DMS 273 (cell line): Measurements from ENCODE around the gene GARNL3.

ENCODE experiments used
- DNase-seq: peaks from one replicate; lab custom pipeline; 2025; ENCODE audit not compliant: unreplicated experiment; lab: John Stamatoyannopoulos, UW

The GARNL3 gene

DNA sequence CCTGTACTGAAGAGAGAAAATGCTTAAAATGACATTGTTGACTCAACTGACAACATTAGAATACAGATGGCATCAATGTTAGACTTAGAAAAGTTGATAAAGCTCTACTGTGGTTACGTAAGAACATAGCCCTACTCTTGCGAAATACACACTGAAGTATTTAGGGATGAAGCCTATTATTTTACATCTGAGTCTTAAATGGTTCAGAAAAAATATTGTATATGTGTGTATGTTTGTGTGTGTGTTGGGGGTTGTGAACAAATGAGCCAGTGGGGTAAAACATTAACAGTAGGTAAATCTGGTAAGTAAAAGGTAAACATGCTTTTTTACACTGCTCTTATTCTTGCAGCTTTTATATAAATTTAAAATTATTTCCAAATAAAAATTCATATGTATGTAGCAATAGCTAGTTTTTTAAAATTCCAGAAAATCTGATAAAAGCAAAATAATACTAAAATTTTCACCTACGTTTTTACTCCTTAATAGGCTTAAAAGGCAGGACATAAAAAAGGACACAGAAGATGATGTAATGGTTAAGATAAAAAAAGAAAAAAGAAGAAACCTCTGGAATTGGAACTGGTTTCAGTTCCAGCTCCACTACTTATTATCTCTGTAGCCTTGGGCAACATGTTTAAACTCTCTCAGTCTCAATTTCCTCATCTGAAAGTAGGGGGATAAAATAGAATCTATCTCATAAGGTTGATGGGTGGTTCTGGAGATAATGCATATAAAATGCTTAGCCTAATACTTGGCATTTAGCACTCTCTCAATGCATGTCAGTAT is 44.3 kb downstream of the GARNL3 start:
- DNase-seq, result no peak

DNA sequence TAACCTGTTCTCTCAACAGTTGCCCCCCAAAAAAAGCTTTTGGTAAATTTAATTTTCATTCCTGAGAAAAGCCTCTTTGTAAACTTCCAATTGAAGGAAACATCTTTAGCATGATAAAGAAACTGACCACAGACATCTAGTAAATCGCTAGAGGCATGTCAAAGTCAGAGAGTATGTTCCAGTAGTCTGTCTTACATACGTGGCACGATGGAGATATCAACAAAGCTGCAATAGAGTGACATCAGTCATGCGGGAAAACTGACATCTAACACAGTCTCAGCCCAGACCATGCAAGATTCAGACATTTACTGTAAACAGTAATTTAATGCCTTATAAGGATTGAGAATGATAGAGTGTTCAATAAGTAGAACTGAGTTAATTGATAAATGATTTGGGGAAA is 45.1 kb downstream of the GARNL3 start:
- no peak for DNase-seq

DNA sequence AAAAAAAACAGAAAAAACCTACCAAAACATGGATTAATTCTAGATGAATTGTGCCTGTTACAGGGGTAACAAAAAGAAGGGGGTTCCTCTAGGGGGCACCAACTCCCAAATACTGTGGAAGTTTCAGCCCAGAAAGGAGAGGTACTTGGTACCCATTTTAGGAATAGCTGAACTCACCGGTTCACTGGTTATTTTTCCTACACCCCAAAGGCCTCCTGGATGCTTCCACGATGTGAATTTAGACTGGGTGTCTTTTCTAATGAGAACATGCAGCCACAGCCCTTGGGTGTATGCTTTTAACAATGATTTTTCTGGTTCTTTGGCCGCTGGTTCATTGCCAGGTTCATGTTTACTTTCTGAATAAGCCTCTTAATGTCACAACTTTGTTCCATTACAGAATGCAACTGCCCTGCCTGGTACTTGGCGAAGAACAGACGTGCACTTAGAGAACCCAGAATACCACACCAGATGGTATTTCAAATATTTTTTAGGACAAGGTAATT is 46.7 kb downstream of the GARNL3 start:
- peak; percentile 66 for DNase-seq

DNA sequence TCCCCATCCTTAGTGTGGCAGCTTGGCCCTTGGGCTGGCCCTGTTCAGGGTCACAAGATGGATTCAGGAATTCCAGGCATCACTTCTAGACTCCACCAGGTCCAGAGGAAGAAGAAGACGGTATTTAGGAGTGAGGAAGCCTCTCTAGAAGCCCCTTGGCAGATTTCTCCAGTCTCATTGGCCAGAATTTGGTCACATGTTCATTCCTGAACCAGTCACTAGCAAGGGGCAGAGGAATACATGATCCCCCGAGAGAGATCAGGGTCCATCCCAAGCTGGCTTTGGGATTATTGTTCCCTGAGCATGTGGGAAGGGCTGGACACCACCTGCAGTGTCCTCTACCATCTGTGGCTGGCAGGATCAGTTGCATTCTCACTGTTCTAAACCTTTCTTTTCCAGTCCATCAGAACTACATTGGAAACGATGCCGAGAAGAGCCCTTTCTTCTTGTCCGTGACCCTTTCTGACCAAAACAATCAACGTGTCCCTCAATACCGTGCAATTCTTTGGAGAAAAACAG is 48.5 kb downstream of the GARNL3 start:
- no peak for DNase-seq

DNA sequence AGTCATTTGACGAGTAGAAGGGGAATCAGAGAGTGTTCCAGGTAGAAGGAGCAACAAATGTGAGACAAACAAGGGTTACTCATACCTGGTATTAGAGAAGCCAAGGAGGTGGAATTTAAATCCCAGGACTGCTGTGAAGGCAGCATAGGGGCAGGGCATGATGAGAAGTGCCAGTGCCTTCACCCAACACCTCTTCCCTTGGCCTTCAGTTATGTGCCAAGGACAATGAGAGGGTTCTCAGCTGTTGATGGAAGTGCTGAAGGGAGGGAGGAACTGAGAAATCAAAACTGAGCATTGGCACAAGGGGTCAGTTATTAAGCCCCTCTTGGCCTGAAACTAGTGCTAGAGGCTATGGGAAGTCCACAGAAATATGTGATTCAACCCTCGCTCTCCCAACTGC is 50.3 kb downstream of the GARNL3 start:
- no peak for DNase-seq

DNA sequence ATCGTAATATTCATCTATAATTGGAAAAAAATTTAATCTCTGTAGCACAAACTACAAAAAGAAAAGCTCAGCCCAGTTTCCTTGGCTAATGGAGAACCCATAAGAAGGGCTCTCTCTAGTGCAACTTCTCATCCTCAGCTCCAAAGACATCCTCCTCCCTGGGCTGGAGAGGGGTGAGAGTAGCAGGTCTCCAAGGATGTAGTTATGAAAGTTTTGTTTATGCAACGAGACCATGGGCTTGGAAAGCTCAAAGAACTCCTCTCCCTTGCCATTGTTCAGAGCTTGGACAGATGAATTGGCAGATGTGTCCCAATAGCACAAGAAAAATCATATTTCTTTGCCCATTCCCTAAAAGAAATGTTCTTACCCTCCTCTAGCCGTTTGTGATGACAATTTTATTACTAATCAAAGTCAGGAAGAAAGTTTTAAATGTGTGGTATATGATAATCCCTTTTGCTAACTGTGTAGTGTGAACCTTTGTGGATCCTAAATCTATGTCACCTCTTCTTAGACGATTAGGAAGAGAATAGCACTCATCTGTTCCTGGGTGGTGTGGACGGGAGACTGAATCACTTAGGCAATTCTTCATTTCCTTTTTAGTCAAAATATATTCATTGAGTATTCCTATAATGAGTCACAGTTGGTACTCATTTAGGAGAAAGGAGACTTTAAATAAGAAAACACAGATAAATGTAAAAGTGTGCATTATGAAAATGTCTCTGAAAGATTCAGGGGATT is 52.2 kb downstream of the GARNL3 start:
- DNase-seq, result no peak

DNA sequence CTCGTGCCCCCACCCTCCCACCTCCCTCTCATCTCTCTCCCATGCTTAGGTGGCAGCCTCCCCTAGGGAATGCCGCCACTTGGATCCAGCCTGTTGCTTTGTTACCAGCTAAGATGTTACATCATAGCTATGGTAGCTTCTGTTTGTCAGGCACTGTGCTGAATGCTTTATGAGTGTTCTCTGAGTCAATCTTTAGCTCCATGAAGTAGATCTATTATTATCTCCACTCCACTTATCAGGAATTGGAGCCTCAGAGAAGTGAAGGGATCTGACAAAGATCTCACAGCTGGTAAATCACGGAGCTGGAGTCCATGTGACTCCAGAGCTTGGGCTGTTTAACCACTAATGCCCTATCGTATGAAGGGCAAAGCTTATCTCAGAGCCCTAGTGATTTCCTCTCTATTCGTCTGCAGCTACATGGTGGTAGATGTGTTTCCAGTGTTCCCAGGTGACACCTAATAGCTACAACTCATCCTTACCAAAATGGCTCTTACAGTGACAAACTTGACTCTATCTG is 54.1 kb downstream of the GARNL3 start:
- no peak for DNase-seq

DNA sequence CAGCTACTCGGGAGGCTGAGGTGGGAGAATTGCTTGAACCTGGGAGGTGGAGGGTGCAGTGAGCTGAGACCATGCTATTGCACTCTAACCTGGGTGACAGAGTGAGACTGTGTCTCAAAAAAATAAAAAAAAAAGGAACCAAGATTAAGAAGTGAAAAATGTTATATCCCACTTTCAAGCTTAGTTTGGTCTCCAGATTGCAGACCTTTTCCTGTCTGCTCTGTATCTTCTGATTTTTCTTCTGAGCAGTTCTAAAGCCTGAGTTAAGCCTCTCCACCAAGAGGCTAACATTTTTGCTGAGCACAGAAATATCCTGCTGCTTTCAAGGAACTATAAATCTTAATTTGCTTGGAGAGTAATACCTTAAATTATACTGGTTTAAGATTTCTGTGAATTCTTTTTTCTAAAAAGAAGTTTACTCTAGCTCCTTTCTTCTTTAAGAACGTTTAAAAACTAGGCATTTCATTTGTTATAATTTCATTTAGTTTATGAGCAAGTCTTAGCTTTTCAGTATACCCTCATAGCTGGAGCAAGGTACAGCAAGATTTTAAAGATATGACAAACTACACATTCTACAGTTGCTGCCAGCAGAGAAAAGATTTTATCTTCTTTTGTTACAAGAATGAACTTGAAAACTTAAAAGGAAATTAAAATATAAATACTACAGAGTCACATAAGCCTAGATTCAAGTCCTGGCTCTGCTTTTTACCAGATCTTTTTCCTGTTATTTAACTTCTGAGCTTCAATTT is 55.0 kb downstream of the GARNL3 start:
- DNase-seq, result no peak

DNA sequence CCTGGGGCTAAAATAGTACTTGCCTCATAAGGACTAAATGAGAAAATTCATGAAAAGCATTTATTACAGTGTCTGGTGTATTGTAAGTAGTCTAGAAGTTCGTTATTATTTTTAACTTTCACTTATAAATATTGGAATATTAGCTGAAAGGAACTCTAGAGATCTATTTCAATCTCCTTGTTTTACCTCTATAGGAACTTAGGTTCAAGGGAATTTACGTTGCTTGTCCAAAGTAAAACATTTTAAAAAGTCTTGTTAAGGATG is 55.5 kb downstream of the GARNL3 start:
- DNase-seq, result no peak

DNA sequence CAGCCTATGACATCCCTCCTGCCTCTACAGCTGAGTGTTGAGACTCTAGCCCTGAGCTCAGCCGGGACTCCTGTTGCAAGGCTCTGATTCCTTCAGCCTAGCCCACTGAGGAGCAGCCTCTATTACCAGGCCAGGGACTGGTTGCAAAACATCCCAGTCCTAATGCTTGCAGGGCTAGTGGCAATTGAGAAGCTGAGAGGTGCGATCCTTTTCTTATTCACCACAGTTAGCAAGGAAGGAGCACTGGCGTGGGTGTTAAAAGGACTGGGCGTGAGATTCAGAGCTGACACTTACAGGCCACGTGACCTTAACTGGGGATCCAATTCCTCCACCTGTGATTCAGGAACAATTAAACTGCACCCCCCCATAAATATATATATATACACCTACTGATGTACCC is 58.8 kb downstream of the GARNL3 start:
- DNase-seq, result no peak

DNA sequence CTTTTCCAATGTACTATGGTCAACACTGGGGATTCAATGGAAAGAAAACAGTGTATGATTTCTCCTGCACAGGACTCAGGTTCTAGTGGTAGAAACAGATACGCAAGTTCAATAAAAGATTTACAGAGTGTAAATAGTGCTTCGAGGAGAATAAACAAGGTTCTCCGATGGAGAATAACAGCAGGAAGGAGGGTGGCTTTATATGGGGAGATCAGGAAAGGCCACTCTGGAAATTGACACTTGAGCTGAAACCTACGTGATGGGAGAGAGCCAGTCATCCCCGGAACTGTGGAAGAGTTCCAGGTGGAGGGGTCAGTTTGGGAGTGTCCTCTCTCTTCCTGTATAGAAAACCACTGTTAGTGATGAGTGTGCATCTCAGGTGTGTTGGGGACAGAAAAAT is 65.9 kb downstream of the GARNL3 start:
- DNase-seq, result no peak

DNA sequence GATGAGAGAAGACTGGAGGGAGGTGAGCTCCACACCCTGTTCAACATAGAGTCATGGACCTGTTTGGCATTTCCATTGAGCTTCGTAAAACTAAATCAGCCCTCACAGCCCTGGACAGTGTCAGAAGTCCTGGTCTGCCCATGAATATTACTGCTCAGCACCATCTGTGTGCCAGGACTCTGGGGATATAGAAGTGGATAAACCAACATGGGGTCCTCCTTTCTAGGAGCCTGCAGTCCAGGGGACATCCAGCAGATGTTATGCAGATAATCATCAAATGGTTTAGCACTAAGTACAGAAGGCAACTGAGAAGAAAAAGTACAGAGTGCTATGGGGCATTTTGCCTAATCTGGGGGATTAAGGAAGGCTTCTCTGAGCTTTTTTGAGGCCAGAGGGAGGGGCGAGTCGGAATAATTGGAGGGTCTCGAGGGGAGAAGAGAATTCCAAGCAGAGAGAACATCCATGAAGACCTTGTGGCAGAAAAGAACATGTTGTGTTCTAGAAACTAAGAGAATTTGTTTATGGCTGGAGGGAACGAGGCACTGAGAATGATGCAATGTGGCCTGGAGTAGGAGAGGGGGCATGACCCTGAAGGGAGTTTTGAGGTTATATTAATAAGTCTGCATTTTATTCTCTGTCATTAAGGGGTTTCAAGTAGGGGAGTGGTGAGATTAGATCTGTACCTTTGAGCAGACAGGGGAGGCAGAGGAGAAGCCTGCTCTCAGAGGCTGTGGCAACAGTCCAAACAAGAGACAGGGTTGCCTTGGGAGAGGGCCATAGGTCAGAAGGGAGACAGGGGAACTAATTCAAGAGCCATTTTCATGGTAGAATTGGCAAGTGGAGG is 68.9 kb downstream of the GARNL3 start:
- DNase-seq, result peak; percentile 22

DNA sequence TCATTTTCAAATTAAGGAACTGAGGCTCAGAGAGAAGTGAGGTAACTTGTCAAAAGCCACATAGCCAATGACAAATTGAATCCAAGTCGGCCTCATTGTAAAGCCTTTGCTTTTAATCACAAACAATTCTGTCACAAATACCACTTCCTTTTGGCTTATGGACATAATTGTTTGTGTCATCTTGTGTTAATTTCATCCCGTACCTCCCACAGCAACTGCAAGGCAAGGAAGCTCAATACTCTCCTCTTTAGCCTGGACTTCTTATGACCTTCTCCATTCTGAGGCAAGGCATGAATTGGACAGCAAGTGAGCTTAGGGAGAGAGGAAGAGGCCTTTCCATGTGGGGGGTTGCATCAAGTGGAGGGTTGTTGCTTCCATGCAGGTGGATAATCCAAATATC is 70.2 kb downstream of the GARNL3 start:
- no peak for DNase-seq

DNA sequence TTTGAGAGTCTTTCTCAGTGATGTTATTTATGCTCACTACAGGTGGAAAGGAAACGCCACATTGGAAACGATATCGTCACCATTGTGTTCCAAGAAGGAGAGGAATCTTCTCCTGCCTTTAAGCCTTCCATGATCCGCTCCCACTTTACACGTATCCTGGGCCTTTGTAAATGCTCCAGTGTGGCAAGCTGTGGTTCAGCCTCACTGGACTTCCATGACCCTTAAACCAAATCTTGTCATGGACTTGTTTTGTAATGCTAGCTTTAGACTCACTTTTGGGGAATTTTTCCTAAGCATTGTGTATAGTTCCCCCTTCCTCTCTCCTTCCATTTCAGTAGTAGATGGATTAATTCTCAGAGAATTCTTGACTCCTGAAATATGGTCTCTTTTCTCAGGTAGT is 71.5 kb downstream of the GARNL3 start:
- no peak for DNase-seq

DNA sequence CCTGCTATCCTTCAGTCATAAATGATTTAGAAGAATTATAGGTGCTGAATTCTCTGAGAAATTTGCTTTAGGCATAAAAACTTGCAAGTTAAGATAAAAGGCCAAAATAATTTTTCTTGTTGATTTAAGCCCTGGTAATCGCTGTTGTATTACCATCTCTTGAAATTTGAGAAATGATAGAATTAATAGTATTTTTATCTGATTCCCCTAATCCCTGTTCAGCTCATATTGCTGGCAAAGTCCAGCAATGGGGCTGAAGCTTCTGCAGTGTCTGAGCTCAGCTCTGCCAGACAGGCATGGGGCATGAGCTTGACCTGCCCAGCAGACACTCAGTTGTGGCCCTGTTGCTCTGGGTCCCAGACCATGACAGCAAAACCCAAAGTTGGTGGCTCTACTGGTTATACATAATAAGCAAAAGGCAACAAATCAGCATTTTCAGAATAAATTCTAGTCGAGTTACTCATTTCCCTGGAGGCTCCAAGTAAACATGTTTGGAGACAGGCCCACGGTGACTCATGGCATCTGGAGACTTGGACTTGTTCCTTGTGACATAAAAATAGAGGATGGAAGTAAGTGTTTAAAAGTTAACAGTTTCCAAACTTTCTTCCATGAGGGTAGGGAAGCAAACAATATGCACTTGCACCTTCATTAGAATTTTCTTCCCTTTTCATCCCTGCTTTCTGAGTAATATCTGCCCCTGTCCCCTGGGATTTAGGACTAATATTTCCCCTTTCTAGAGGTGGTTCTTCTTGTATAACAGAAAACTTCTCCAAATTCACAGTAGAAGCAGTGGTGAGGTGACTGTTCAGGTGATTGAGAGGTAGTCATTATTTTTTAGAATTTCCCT is 72.2 kb downstream of the GARNL3 start:
- DNase-seq, result peak; percentile 77

DNA sequence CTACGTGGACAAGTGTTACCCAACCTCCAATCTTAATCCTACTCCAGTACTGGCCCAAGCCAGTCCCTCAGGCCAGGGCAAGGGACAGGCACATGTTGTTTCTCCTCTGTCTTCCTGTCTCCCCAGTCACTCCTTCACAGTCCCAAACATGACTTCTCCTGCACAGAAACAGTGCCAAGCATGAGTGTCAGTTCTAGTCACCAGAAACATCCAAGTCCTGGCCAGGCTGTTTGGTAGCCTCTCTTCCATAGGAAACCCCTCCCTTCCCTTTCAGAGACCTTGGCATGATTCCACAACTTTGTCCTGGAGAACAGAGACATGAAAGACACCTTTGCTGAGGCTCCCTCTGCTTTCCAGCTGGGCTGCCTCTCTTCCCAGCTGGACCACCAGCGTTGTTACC is 76.1 kb downstream of the GARNL3 start:
- no peak for DNase-seq

DNA sequence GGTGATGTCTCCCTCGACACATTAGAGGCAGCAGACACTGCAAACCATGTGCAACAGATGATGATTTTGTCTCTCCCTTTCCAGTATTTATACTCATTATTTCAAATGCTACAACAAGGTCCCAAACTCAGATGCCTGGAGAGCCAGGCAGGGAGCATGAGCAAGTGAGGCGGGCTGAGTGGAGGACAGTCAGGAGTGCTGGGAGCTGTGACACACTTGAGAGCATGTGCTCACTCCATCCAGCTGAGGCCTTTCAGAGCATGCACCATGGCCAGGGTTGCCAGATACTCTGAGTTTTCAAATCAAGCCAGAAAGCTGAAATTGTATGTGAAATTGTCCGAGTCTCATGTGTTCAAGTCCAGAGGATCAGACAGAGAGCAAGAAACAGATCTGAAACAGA is 76.6 kb downstream of the GARNL3 start:
- no peak for DNase-seq

DNA sequence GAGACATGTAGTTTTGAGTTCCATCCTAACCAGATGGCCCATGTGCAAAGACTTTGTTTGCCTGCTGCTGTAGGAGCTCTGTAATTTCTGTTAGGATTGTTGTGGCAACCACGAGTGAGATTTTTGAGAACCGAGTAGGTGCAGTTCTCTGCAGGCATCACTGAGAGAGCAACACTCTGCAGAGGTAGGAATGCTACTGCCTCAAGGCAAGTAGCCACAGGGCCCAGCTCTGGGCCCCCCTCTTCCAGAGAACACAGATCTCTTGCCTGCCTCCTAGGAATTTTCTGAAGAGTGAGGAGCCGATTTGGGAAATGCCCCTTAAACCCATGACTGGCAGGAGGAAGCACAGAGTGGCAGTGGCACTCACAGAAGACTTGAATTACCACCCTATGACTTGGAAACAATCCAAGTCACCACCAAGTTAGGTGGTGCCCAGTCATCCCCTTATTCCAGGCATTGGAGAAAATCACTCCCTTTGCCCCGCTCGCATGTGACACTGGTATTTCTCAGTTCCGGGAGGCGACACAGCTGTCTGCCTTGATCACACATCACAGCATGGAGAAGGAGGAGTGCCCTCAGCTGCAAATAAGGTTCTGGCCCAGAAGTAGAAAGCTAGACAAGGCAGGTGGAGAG is 79.9 kb downstream of the GARNL3 start:
- no peak for DNase-seq

DNA sequence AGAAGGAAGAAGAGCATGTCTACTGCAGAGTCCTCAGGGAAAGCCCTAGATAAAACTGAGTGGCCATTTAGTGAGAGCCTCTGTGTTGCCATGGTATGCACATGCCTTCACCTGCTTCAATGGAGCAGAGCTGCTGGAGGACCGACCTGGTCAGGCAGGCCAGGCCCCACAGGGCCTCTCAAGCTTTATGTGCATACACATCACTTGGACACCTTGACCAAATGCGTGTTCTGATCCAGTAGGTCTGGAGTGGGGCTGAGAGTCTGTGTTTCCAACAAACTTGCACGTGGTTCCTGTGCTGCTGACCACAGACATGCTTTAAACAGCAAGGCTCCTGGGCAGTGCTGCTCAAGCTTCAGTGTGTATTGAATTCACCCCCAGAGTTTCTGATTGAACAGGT is 81.0 kb downstream of the GARNL3 start:
- no peak for DNase-seq
